ENCODE measurements around the gene CCNYL1. TPM values are rescaled to one million over a fixed set of nuclear protein-coding genes. Genes with fewer than 3 reads are reported as not detected.

Gene CCNYL1
- total RNA-seq, 2 experiments from 2014 or later = 8.7 to 11.1 TPM

DNA sequence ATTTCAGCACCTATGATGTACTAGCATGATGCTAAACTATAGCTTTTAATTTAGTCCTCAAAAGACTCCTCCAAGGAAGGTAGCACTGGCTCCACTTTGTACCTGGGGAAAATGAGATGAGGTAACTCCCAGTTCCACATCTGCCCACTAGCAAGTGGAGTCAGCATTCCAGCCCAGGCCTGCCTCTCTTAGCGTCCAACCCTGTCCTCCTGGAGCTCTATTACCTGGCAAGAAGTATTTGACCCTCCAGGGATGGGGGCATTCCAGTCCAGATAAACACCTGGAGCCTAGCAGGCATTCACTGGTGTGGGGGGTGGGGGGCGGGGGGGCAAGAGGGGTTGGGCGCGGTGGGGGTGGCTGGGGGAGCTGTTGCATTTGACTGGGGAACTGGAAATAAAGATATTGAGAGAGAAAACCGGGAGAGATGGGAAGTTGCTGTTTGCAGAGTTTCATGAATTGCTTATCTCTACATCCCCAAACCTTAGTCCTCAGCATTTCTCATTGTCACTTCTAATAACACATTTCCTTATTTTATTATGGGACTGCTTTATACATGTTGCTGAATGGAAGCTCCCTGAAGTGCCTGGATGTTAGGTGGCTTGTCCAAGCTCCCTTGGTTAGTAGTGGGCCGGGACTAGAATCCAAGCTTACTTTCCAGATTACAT, 80.3 kb downstream of the CCNYL1 start:
- no peaks in the 10 kb centered on the region for H3K36me3 ChIP-seq (ENCODE audit: insufficient read depth, low read length)
- no peaks in the 10 kb centered on the region for H3K9me3 Mint-ChIP-seq
- no peaks in the 10 kb centered on the region for H3K9me3 ChIP-seq (ENCODE audit: control insufficient read depth in 1 of 2, insufficient read depth in 1 of 2, low read length in 2 of 2)
- CTCF ChIA-PET = no interaction called here
- POLR2A ChIA-PET = interaction anchor here (1.1 kb wide), 1 partner anchor 10 kb away, joined by 3 read pairs; no protein-coding TSS in a partner anchor
- peaks cover 16% of the 10 kb centered on the region for H3K27me3 Mint-ChIP-seq
- intact Hi-C loops (cut with DNase I, micrococcal nuclease) = no loop called here
- H3K4me3 ChIP-seq (ENCODE audit: low read length) = no peak overlapping the region
- no peaks in the 10 kb centered on the region for H3K36me3 Mint-ChIP-seq (ENCODE audit: low read depth)
- DNase-seq (no peak), ATAC-seq (ENCODE audit: poor library complexity) (no peak)
- H3K4me1 Mint-ChIP-seq (ENCODE audit: low read depth) = peaks cover 5% of the 10 kb centered on the region
- no peaks in the 10 kb centered on the region for H3K4me1 ChIP-seq (ENCODE audit: insufficient read depth, low read length)
- no peak overlapping the region for H3K27ac Mint-ChIP-seq
- H3K27ac ChIP-seq (ENCODE audit: low read depth in 1 of 2, low read length in 2 of 2) = no peak overlapping the region
- TF ChIP-seq, protein P1, sequence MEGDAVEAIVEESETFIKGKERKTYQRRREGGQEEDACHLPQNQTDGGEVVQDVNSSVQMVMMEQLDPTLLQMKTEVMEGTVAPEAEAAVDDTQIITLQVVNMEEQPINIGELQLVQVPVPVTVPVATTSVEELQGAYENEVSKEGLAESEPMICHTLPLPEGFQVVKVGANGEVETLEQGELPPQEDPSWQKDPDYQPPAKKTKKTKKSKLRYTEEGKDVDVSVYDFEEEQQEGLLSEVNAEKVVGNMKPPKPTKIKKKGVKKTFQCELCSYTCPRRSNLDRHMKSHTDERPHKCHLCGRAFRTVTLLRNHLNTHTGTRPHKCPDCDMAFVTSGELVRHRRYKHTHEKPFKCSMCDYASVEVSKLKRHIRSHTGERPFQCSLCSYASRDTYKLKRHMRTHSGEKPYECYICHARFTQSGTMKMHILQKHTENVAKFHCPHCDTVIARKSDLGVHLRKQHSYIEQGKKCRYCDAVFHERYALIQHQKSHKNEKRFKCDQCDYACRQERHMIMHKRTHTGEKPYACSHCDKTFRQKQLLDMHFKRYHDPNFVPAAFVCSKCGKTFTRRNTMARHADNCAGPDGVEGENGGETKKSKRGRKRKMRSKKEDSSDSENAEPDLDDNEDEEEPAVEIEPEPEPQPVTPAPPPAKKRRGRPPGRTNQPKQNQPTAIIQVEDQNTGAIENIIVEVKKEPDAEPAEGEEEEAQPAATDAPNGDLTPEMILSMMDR (IDR thresholded peaks at IDR 0.05) = no peak
- no peak overlapping the region for H3K4me3 Mint-ChIP-seq
- H3K27me3 ChIP-seq (ENCODE audit: control insufficient read depth in 1 of 2, insufficient read depth in 2 of 2, low read length in 2 of 2) = no peaks in the 10 kb centered on the region

DNA sequence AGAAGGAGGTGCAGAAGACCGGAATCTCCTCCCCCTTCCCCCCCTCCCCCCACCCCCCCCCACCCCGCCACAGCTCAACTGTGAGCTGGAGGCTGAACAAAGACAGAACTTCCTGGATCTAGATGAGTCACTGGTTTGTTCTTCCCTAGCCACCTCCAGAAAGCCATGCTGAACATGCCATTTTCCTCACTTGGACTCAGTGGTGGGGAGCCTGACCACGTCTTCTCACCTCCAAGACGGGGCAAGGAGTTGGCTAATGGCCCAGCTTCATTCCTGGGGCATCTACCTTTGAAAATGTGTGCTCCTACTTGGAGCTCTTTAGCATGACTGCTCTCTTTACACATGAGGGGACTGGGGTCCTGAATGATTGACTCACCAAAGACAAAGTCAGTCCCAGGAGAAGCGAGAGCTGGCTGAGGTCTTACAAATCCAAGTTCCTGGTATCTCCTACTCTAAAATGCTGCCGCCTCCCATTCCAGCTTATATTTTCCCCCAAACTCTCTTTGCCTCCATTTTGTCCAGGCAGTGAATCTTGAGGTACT, 80.9 kb downstream of the CCNYL1 start:
- CTCF ChIA-PET = no interaction called here
- DNase-seq = peak in 3 of 14 experiments; percentile 10 to 32 (median 19)
- H3K9me3 ChIP-seq (ENCODE audit: control insufficient read depth in 1 of 2, insufficient read depth in 1 of 2, low read length in 2 of 2) = no peaks in the 10 kb centered on the region
- Mint-ChIP-seq H3K27ac (no peak overlapping the region), H3K4me3 (no peak overlapping the region), H3K9me3 (no peaks in the 10 kb centered on the region), H3K36me3 (ENCODE audit: low read depth) (no peaks in the 10 kb centered on the region), H3K4me1 (ENCODE audit: low read depth) (peaks cover 5% of the 10 kb centered on the region), H3K27me3 (peaks cover 16% of the 10 kb centered on the region)
- intact Hi-C loops (cut with DNase I, micrococcal nuclease) = no loop called here
- POLR2A ChIA-PET = no interaction called here
- H3K4me3 ChIP-seq (ENCODE audit: low read length) = no peak overlapping the region
- no peak overlapping the region for H3K27ac ChIP-seq (ENCODE audit: low read depth in 1 of 2, low read length in 2 of 2)
- H3K36me3 ChIP-seq (ENCODE audit: insufficient read depth, low read length) = no peaks in the 10 kb centered on the region
- ATAC-seq (ENCODE audit: poor library complexity) = no peak
- no peaks in the 10 kb centered on the region for H3K4me1 ChIP-seq (ENCODE audit: insufficient read depth, low read length)
- TF ChIP-seq, protein P1 (IDR thresholded peaks at IDR 0.05) = no peak
- no peaks in the 10 kb centered on the region for H3K27me3 ChIP-seq (ENCODE audit: control insufficient read depth in 1 of 2, insufficient read depth in 2 of 2, low read length in 2 of 2)

- Mint-ChIP-seq H3K9me3 (no peaks in the 10 kb centered on the region), H3K27ac (no peak overlapping the region), H3K4me1 (ENCODE audit: low read depth) (peaks cover 5% of the 10 kb centered on the region), H3K4me3 (no peak overlapping the region), H3K27me3 (peaks cover 5% of the 10 kb centered on the region), H3K36me3 (ENCODE audit: low read depth) (no peaks in the 10 kb centered on the region)
- no peak overlapping the region for H3K4me3 ChIP-seq (ENCODE audit: low read length)
- no peak overlapping the region for H3K27ac ChIP-seq (ENCODE audit: low read depth in 1 of 2, low read length in 2 of 2)
- TF ChIP-seq, protein P1 (IDR thresholded peaks at IDR 0.05) = no peak
- POLR2A ChIA-PET = no interaction called here
- H3K27me3 ChIP-seq (ENCODE audit: control insufficient read depth in 1 of 2, insufficient read depth in 2 of 2, low read length in 2 of 2) = no peaks in the 10 kb centered on the region
- intact Hi-C loops (cut with DNase I, micrococcal nuclease) = no loop called here
- no peaks in the 10 kb centered on the region for H3K36me3 ChIP-seq (ENCODE audit: insufficient read depth, low read length)
- ATAC-seq (ENCODE audit: poor library complexity) (no peak), DNase-seq (no peak)
- CTCF ChIA-PET = no interaction called here
- no peaks in the 10 kb centered on the region for H3K4me1 ChIP-seq (ENCODE audit: insufficient read depth, low read length)
- H3K9me3 ChIP-seq (ENCODE audit: control insufficient read depth in 1 of 2, insufficient read depth in 1 of 2, low read length in 2 of 2) = no peaks in the 10 kb centered on the region
Observed at GRCh38 chr2:207796585-207797350, 85.3 kb downstream of the CCNYL1 start.
